Naive thymus-derived CD8-positive, alpha-beta T cell (primary cell): Measurements from ENCODE around the gene ANTXR1. TPM values are rescaled to one million over a fixed set of nuclear protein-coding genes. Genes with fewer than 3 reads are reported as not detected.
A peak's percentile ranks its signal among the peaks of the same experiment; 100 is the strongest.

ENCODE experiments used
- ATAC-seq, 2 donors: fragments of 150-1000 bp; cut with Tn5 transposase in 1 of 2; sonication (Bioruptor Pico), chemical (Tn5 transposase) in 1 of 2; 1 replicate in 1 of 2; 2 replicates in 1 of 2; pipeline ENCODE4 v1.10.0; 2021; ENCODE audit warnings: mild to moderate bottlenecking in 2 of 2, moderate library complexity in 2 of 2
- POLR2A ChIA-PET: fragments of 350-600 bp; sonication (Branson Sonifier 250); formaldehyde crosslinking; loops from one replicate; lab custom pipeline; 2021; ENCODE audit warnings: antibody characterized with exemption; lab: Charles Lee
- DNase-seq, 10 donors: peaks; one replicate each; pipeline versions ENCODE4 v3.0.0 to v3.0.0-alpha.2; 2020 to 2022
- H3K27ac Mint-ChIP-seq, 10 donors: one replicate each; pipeline ENCODE4 v1.8.0; 2020 to 2022; ENCODE audit warnings: mild to moderate bottlenecking in 10 of 10, mixed read lengths in 10 of 10, moderate library complexity in 4 of 10, inconsistent platforms in 1 of 10
- H3K27me3 Mint-ChIP-seq, 5 donors: one replicate each; pipeline ENCODE4 v1.8.0; 2021 to 2022; ENCODE audit warnings: mixed read lengths in 5 of 5
- H3K36me3 Mint-ChIP-seq, 3 donors: one replicate each; pipeline ENCODE4 v1.8.0; 2020 to 2022; ENCODE audit warnings: mixed read lengths in 3 of 3, mild to moderate bottlenecking in 2 of 3, inconsistent platforms in 1 of 3
- H3K4me1 Mint-ChIP-seq, 4 donors: one replicate each; pipeline ENCODE4 v1.8.0; 2021 to 2022; ENCODE audit warnings: mixed read lengths in 4 of 4
- H3K4me3 Mint-ChIP-seq, 10 donors: one replicate each; pipeline ENCODE4 v1.8.0; 2020 to 2022; ENCODE audit warnings: mild to moderate bottlenecking in 10 of 10, mixed read lengths in 10 of 10, moderate library complexity in 6 of 10, inconsistent platforms in 1 of 10
- H3K9me3 Mint-ChIP-seq, 9 donors: one replicate each; pipeline ENCODE4 v1.8.0; 2020 to 2022; ENCODE audit warnings: mixed read lengths in 9 of 9, mild to moderate bottlenecking in 3 of 9, inconsistent platforms in 1 of 9, moderate library complexity in 1 of 9
- polyA plus RNA-seq, 3 donors: library from polyadenylated mRNA; unstranded; fragments of 300-500 nt; fragmentation: Illumina TruSeq; gene quantifications; one replicate each; pipeline ENCODE4 v1.2.3, GENCODE V29; 2021
- total RNA-seq, 8 experiments: library from RNA in 2 of 8; stranded (reverse) in 2 of 8; gene quantifications; one replicate each; pipeline ENCODE4 v1.2.3 and lab custom pipeline; 2021 to 2026

ANTXR1 gene
- total and polyA plus RNA-seq, 5 experiments from 2014 or later = 0.08 to 0.20 (median 0.14) TPM; not detected in 2

GRCh38 chr2:68987021-68987503 is 25.9 kb upstream of the ANTXR1 start:
- no peaks in the 10 kb centered on the region for H3K9me3 Mint-ChIP-seq
- POLR2A ChIA-PET = no interaction called here
- H3K27ac Mint-ChIP-seq = no peak overlapping the region
- peaks cover 3 to 11% (median 6%) of the 10 kb centered on the region in 5 donors for H3K27me3 Mint-ChIP-seq
- H3K4me3 Mint-ChIP-seq = no peak overlapping the region
- DNase-seq = no peak
- H3K4me1 Mint-ChIP-seq = peaks cover 0 to 3% (median 0%) of the 10 kb centered on the region in 4 donors
- ATAC-seq = no peak
- H3K36me3 Mint-ChIP-seq = no peaks in the 10 kb centered on the region

GRCh38 chr2:68989035-68989434 is 23.9 kb upstream of the ANTXR1 start:
- POLR2A ChIA-PET = no interaction called here
- Mint-ChIP-seq H3K4me3 (peak overlapping the region in 1 of 10 donors; percentile 49), H3K27me3 (peaks cover 3 to 12% (median 9%) of the 10 kb centered on the region in 5 donors), H3K4me1 (peaks cover 0 to 3% (median 0%) of the 10 kb centered on the region in 4 donors), H3K36me3 (no peaks in the 10 kb centered on the region), H3K27ac (no peak overlapping the region), H3K9me3 (no peaks in the 10 kb centered on the region)
- DNase-seq (no peak), ATAC-seq (no peak)

GRCh38 chr2:68992341-68992740 is 20.6 kb upstream of the ANTXR1 start:
- Mint-ChIP-seq H3K4me1 (peaks cover 0 to 3% (median 0%) of the 10 kb centered on the region in 4 donors), H3K9me3 (no peaks in the 10 kb centered on the region), H3K36me3 (no peaks in the 10 kb centered on the region), H3K27me3 (peaks cover 3 to 19% (median 12%) of the 10 kb centered on the region in 5 donors), H3K27ac (no peak overlapping the region), H3K4me3 (no peak overlapping the region)
- POLR2A ChIA-PET = no interaction called here
- DNase-seq (no peak), ATAC-seq (no peak)

GRCh38 chr2:68992933-68993332 is 20.0 kb upstream of the ANTXR1 start:
- H3K27ac Mint-ChIP-seq = no peak overlapping the region
- POLR2A ChIA-PET = interaction anchor here (0.6 kb wide), 1 partner anchor 24 kb away, joined by 3 read pairs; no protein-coding TSS in a partner anchor
- no peaks in the 10 kb centered on the region for H3K9me3 Mint-ChIP-seq
- no peak overlapping the region for H3K4me3 Mint-ChIP-seq
- peaks cover 0 to 3% (median 0%) of the 10 kb centered on the region in 4 donors for H3K4me1 Mint-ChIP-seq
- DNase-seq (no peak), ATAC-seq (no peak)
- H3K27me3 Mint-ChIP-seq = peaks cover 3 to 19% (median 12%) of the 10 kb centered on the region in 5 donors
- H3K36me3 Mint-ChIP-seq = no peaks in the 10 kb centered on the region

DNA sequence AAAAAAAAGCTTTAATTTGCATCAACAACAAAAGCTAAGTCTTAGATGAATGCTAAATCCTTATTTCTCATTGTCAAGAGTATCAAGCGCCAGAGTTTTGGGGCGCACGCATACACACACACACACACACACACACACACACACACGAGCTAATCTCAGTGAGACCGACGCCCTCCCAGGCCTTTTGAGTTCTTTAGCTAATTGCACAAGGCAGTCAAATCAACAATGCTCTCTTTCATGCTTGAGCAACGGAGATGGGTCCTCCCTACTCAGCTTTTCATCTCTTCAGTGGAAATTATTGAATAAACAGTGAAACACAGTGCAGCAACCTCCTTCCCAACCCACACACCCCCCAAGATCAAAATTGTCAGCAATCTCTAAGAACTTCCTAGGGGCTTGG is 19.3 kb upstream of the ANTXR1 start:
- peaks cover 0 to 3% (median 0%) of the 10 kb centered on the region in 4 donors for H3K4me1 Mint-ChIP-seq
- DNase-seq = no peak
- ATAC-seq = no peak
- no peaks in the 10 kb centered on the region for H3K9me3 Mint-ChIP-seq
- no peak overlapping the region for H3K27ac Mint-ChIP-seq
- no peak overlapping the region for H3K4me3 Mint-ChIP-seq
- H3K36me3 Mint-ChIP-seq = no peaks in the 10 kb centered on the region
- H3K27me3 Mint-ChIP-seq = peaks cover 3 to 26% (median 16%) of the 10 kb centered on the region in 5 donors
- POLR2A ChIA-PET = no interaction called here

DNA sequence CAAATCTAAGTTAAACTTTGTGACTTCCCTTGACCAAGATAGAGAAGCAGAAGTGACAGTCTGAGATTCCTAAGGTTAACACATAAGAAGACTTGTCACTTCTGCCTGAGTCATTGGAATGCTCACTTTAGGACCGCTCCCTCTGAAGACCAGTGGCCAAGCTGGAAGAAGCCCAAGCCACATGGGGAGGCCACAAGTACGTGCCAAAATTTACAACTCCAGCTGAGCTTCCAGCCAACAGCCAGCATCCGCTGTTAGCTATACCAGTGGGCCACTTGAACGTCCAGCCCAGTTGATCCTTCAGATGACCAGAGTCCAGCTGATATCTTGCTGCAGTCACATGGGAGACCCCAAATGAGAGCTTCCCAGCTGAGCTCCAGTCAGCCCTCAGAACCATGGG is 18.1 kb upstream of the ANTXR1 start:
- Mint-ChIP-seq H3K27me3 (peaks cover 5 to 31% (median 16%) of the 10 kb centered on the region in 5 donors), H3K9me3 (peaks cover 0 to 4% (median 0%) of the 10 kb centered on the region in 9 donors), H3K4me1 (peaks cover 0 to 3% (median 0%) of the 10 kb centered on the region in 4 donors), H3K27ac (no peak overlapping the region), H3K4me3 (no peak overlapping the region), H3K36me3 (no peaks in the 10 kb centered on the region)
- DNase-seq (no peak), ATAC-seq (no peak)
- POLR2A ChIA-PET = no interaction called here

- ATAC-seq (no peak), DNase-seq (no peak)
- Mint-ChIP-seq H3K27ac (no peak overlapping the region), H3K36me3 (peaks cover 0 to 3% (median 0%) of the 10 kb centered on the region in 3 donors), H3K4me1 (no peaks in the 10 kb centered on the region), H3K9me3 (peaks cover 0 to 4% (median 0%) of the 10 kb centered on the region in 9 donors), H3K27me3 (peaks cover 2 to 22% (median 12%) of the 10 kb centered on the region in 5 donors), H3K4me3 (no peak overlapping the region)
- POLR2A ChIA-PET = no interaction called here
Observed at GRCh38 chr2:68995916-68996315, 17.1 kb upstream of the ANTXR1 start.

- no peak for ATAC-seq
- no peak overlapping the region for H3K27ac Mint-ChIP-seq
- no peaks in the 10 kb centered on the region for H3K4me1 Mint-ChIP-seq
- H3K27me3 Mint-ChIP-seq = peaks cover 9 to 34% (median 20%) of the 10 kb centered on the region in 5 donors
- peaks cover 0 to 11% (median 8%) of the 10 kb centered on the region in 3 donors for H3K36me3 Mint-ChIP-seq
- DNase-seq = no peak
- H3K4me3 Mint-ChIP-seq = no peak overlapping the region
- peaks cover 2 to 14% (median 10%) of the 10 kb centered on the region in 9 donors for H3K9me3 Mint-ChIP-seq
- POLR2A ChIA-PET = no interaction called here
Observed at GRCh38 chr2:68997401-68997800, 15.6 kb upstream of the ANTXR1 start.

DNA sequence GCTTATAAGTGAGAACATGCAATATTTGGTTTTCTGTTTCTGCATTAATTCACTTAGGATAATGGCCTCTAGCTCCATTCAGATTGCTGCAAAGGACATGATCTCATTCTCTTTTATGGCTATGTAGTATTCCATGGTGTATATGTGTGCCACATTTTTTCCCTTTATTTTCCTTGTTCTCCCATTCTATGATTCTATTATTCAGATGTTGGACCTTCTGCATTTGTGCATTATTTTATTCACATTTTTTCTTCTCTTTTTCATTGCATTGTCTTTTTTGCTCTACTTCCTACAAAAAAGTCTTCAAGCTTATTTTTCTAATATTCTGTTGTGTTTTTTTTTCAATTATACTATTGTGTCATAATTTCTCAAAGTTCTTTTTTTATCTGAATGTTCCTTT is 11.1 kb upstream of the ANTXR1 start:
- H3K36me3 Mint-ChIP-seq = peaks cover 0 to 23% (median 9%) of the 10 kb centered on the region in 3 donors
- no peak for DNase-seq
- H3K4me3 Mint-ChIP-seq = no peak overlapping the region
- H3K4me1 Mint-ChIP-seq = no peaks in the 10 kb centered on the region
- POLR2A ChIA-PET = no interaction called here
- peaks cover 19 to 56% (median 28%) of the 10 kb centered on the region in 5 donors for H3K27me3 Mint-ChIP-seq
- peaks cover 8 to 27% (median 20%) of the 10 kb centered on the region in 9 donors for H3K9me3 Mint-ChIP-seq
- H3K27ac Mint-ChIP-seq = peak overlapping the region in 1 of 10 donors; percentile 65
- no peak for ATAC-seq

DNA sequence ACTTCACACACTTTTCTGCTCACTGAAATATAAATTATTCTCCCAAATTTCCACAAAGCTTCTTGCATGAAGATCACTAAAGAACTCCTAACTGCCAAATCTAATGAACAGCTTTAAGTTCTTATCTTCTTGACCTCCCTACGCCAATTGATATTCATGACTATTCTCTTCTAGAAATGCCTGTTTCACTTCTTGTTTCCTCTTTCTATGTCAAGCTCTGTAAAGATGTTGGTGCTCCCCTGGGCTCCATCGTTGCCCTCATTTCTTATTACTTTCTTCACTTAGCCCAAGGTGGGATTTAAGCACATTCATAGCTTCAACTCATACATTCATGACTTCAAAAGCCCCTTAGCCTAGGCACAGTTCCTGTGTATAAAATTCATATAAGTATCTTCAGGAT is 9.2 kb upstream of the ANTXR1 start:
- peaks cover 0 to 23% (median 9%) of the 10 kb centered on the region in 3 donors for H3K36me3 Mint-ChIP-seq
- no peak for ATAC-seq
- H3K9me3 Mint-ChIP-seq = peaks cover 8 to 27% (median 20%) of the 10 kb centered on the region in 9 donors
- POLR2A ChIA-PET = no interaction called here
- no peak overlapping the region for H3K27ac Mint-ChIP-seq
- peaks cover 19 to 48% (median 24%) of the 10 kb centered on the region in 5 donors for H3K27me3 Mint-ChIP-seq
- H3K4me3 Mint-ChIP-seq = no peak overlapping the region
- H3K4me1 Mint-ChIP-seq = no peaks in the 10 kb centered on the region
- DNase-seq = no peak

GRCh38 chr2:69007169-69007568 is 5.8 kb upstream of the ANTXR1 start:
- H3K36me3 Mint-ChIP-seq = peaks cover 0 to 14% (median 3%) of the 10 kb centered on the region in 3 donors
- POLR2A ChIA-PET = no interaction called here
- peaks cover 5 to 17% (median 12%) of the 10 kb centered on the region in 9 donors for H3K9me3 Mint-ChIP-seq
- H3K4me3 Mint-ChIP-seq = no peak overlapping the region
- no peak for DNase-seq
- H3K27ac Mint-ChIP-seq = no peak overlapping the region
- peaks cover 16 to 38% (median 19%) of the 10 kb centered on the region in 5 donors for H3K27me3 Mint-ChIP-seq
- H3K4me1 Mint-ChIP-seq = peaks cover 0 to under 1% (median 0%) of the 10 kb centered on the region in 4 donors
- ATAC-seq = no peak

GRCh38 chr2:69007603-69008002 is 5.4 kb upstream of the ANTXR1 start:
- H3K27me3 Mint-ChIP-seq = peaks cover 13 to 38% (median 23%) of the 10 kb centered on the region in 5 donors
- H3K27ac Mint-ChIP-seq = no peak overlapping the region
- no peak for DNase-seq
- H3K9me3 Mint-ChIP-seq = peaks cover under 1 to 13% (median 8%) of the 10 kb centered on the region in 9 donors
- POLR2A ChIA-PET = no interaction called here
- H3K4me3 Mint-ChIP-seq = no peak overlapping the region
- H3K4me1 Mint-ChIP-seq = peaks cover 3 to 5% (median 3%) of the 10 kb centered on the region in 4 donors
- peaks cover 0 to 10% (median 0%) of the 10 kb centered on the region in 3 donors for H3K36me3 Mint-ChIP-seq
- ATAC-seq = no peak

DNA sequence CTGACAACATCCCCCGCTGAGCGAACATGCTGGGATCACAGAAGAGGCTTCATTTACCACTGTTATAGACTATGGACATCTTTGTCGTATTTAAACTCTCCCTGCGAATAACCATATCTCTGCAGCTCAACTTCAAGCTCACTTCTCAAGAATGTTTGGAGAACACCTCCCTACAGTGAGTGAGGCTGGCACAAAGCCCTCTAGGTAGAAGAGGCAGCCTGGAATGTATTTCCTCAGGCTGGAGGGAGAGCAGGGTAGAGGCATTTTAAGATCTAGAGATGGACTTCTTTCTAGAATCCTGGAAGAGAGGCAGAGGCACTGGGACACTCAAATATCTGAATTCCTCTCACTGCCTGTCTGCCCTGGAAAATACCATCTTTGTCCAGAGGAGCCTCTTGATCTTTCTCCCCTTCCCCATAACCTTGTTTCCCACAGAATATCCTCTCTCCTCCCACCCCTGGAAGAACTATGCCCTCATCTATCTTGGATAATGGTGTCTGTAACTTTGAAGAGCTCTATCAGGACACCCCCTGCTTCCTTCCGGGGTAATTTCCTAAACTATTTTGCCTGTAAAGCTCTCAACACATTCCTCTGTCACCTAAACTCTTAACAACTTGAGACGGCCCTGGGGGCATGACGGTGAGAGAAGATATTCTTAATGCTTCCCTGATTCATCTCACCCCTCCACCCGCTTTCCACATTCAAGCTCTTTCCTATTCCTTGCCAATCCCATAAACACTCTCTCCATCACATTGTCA is 2.4 kb upstream of the ANTXR1 start:
- Mint-ChIP-seq H3K9me3 (no peaks in the 10 kb centered on the region), H3K27me3 (peaks cover 19 to 44% (median 32%) of the 10 kb centered on the region in 5 donors)

More for the DNA sequence above, 2.4 kb upstream of the ANTXR1 start:
- no peaks in the 10 kb centered on the region for H3K36me3 Mint-ChIP-seq
- H3K27ac Mint-ChIP-seq = peak overlapping the region in 1 of 10 donors; percentile 3
- POLR2A ChIA-PET = no interaction called here
- H3K4me3 Mint-ChIP-seq = no peak overlapping the region
- H3K4me1 Mint-ChIP-seq = peaks cover 11 to 18% (median 16%) of the 10 kb centered on the region in 4 donors
- DNase-seq (no peak), ATAC-seq (no peak)
